IgD-negative memory B cell (primary cell): ENCODE measurements around the gene C1GALT1. TPM values are rescaled to one million over a fixed set of nuclear protein-coding genes. Genes with fewer than 3 reads are reported as not detected.
"Not testable (repeated sequence)": the region's sequence is repeated elsewhere in the genome, so short reads cannot be mapped to it uniquely, and the experiment has no call there.

Experiments
- H3K27ac Mint-ChIP-seq, 3 donors: one replicate each; pipeline ENCODE4 v1.8.0; 2020 to 2022; ENCODE audit warnings: mild to moderate bottlenecking in 3 of 3, mixed read lengths in 3 of 3, moderate library complexity in 1 of 3
- H3K27me3 Mint-ChIP-seq: one replicate; pipeline ENCODE4 v1.8.0; 2021; ENCODE audit warnings: mixed read lengths
- H3K36me3 Mint-ChIP-seq: one replicate; pipeline ENCODE4 v1.8.0; 2020; ENCODE audit warnings: mild to moderate bottlenecking, mixed read lengths
- H3K4me1 Mint-ChIP-seq, 3 donors: one replicate each; pipeline ENCODE4 v1.8.0; 2020 to 2022; ENCODE audit warnings: mixed read lengths in 3 of 3, mild to moderate bottlenecking in 1 of 3
- H3K4me3 Mint-ChIP-seq, 4 donors: one replicate each; pipeline ENCODE4 v1.8.0; 2020 to 2022; ENCODE audit warnings: mild to moderate bottlenecking in 4 of 4, mixed read lengths in 4 of 4, moderate library complexity in 3 of 4
- H3K9me3 Mint-ChIP-seq, 3 donors: one replicate each; pipeline ENCODE4 v1.8.0; 2020 to 2021; ENCODE audit warnings: mixed read lengths in 3 of 3, mild to moderate bottlenecking in 1 of 3
- polyA plus RNA-seq: library from polyadenylated mRNA; unstranded; fragments of 300-500 nt; fragmentation: Illumina TruSeq; gene quantifications from one replicate; pipeline ENCODE4 v1.2.3, GENCODE V29; 2021

C1GALT1 gene
- polyA plus RNA-seq = 69.5 TPM

- H3K4me3 Mint-ChIP-seq = peak within 1 kb of the TSS; percentile 94 to 99 (median 97)
- no peaks in the 10 kb centered on the region for H3K9me3 Mint-ChIP-seq
- peak within 1 kb of the TSS; percentile 90 to 100 (median 97) for H3K27ac Mint-ChIP-seq
- H3K4me1 Mint-ChIP-seq = peaks cover 10 to 23% (median 20%) of the 10 kb centered on the region in 3 donors
- H3K36me3 Mint-ChIP-seq = no peaks in the 10 kb centered on the region
- H3K27me3 Mint-ChIP-seq = no peaks in the 10 kb centered on the region
These were observed at the start of gene C1GALT1 for GRCh38 chr7:7182156-7183060. Gene C1GALT1 (plus strand): TSS chr7:7182544. CDS start chr7:7234320, 51,776 bp downstream.

- H3K4me1 Mint-ChIP-seq = peaks cover 11 to 26% (median 19%) of the 10 kb centered on the region in 3 donors
- H3K27ac Mint-ChIP-seq = no peak overlapping the region
These were observed 48.3 kb upstream of the C1GALT1 start for GRCh38 chr7:7134046-7134445.

GRCh38 chr7:7135074-7135473, 47.3 kb upstream of the C1GALT1 start:
- Mint-ChIP-seq H3K36me3 (peaks cover 7% of the 10 kb centered on the region), H3K27ac (no peak overlapping the region), H3K4me1 (peaks cover 11 to 26% (median 19%) of the 10 kb centered on the region in 3 donors), H3K27me3 (peaks cover 2% of the 10 kb centered on the region), H3K9me3 (peaks cover 2% of the 10 kb centered on the region in 3 donors), H3K4me3 (no peak overlapping the region)

More at GRCh38 chr7:7134046-7134445, 48.3 kb upstream of the C1GALT1 start:
- H3K36me3 Mint-ChIP-seq = peaks cover 7% of the 10 kb centered on the region
- peaks cover 0 to 2% (median 2%) of the 10 kb centered on the region in 3 donors for H3K9me3 Mint-ChIP-seq
- peaks cover 2% of the 10 kb centered on the region for H3K27me3 Mint-ChIP-seq
- no peak overlapping the region for H3K4me3 Mint-ChIP-seq

DNA sequence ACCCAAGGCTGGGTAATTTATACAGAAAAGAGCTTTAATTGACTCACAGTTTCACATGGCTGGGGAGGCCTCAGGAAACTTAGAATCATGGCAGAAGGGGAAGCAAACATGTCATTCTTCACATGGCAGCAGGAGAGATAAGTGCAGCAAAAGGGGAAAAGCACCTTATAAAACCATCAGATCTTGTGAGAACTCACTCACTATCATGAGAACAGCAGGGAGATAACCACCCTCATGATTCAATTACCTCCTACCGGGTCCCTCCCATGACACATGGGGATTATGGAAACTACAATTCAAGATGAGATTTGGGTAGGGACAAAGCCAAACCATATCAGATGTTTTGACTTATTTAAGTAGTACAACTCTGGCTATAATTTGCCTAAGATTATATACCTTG, 46.4 kb upstream of the C1GALT1 start:
- not testable (repeated sequence) for H3K27me3 Mint-ChIP-seq, H3K4me3 Mint-ChIP-seq, H3K36me3 Mint-ChIP-seq, H3K9me3 Mint-ChIP-seq
- Mint-ChIP-seq H3K4me1 (peaks cover 12 to 24% (median 18%) of the 10 kb centered on the region in 3 donors), H3K27ac (peak overlapping the region in 1 of 3 donors; percentile 40)

DNA sequence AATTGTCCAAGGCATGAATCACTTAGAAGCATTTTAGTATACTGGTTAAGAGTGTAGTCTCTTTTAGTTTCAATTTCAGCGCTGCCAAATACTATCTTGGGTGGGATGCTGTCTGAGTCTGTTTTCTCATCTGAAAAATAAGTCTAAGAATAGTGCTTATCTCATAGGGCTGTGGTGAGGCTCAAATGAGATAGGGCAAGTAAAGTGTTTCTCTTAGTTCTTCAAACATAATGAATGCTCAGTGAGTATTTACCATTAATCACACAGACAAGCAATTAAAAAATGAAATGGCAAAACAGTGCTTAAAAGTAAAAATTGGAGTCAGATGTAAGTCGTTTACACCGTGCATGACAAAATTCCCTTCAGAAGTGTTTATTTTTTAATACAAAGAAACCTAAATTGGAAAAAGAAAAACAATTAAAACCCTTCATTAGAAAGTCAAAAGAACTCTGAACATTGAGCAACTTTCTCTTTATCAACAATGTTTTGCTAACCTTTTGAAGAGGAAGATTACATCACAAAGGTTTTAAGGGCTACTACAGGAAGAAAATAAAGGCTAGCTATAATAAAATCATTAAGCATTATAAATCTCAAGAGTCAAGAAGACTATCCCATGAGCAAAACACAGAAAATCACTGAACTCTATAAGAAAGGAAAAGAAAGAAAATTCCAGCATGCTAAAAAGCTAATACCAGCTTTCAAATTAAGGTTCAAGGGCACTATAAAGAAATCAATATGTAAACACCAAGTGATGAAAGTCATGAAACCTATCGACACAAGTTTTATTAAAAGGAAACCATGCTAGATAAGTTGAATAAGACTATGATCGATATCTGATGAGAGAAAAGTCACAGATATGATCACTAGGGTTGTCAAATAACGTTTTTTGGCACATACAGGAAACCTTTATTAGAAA, 45.6 kb upstream of the C1GALT1 start:
- Mint-ChIP-seq H3K4me3 (no peak overlapping the region), H3K36me3 (peaks cover 7% of the 10 kb centered on the region), H3K4me1 (peaks cover 14 to 18% (median 16%) of the 10 kb centered on the region in 3 donors)

DNA sequence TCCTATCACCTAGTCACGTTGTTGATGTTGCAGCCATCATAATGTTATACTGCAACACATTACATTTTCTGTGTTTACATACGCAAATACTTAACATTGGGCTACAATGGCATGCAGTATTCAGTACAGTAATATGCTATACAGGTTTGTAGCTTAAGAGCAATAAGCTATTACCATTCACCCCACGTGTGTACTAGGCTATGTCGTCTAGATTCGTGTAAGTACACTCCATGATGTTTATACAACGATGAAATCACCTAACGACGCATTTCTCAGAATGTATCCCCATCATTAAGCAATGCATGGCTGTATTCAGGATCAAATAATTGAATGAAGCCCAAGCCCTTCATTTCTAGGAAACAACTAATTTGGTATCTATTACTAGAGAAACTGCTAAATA, 43.4 kb upstream of the C1GALT1 start:
- H3K36me3 Mint-ChIP-seq = peaks cover 5% of the 10 kb centered on the region
- peaks cover 2% of the 10 kb centered on the region for H3K27me3 Mint-ChIP-seq
- peaks cover 10 to 18% (median 14%) of the 10 kb centered on the region in 3 donors for H3K4me1 Mint-ChIP-seq
- peaks cover 4 to 9% (median 4%) of the 10 kb centered on the region in 3 donors for H3K9me3 Mint-ChIP-seq
- no peak overlapping the region for H3K4me3 Mint-ChIP-seq
- no peak overlapping the region for H3K27ac Mint-ChIP-seq

More for the DNA sequence above, 45.6 kb upstream of the C1GALT1 start:
- Mint-ChIP-seq H3K27me3 (peaks cover 2% of the 10 kb centered on the region), H3K27ac (peak overlapping the region in 1 of 3 donors; percentile 40), H3K9me3 (peaks cover 2 to 8% (median 2%) of the 10 kb centered on the region in 3 donors)

DNA sequence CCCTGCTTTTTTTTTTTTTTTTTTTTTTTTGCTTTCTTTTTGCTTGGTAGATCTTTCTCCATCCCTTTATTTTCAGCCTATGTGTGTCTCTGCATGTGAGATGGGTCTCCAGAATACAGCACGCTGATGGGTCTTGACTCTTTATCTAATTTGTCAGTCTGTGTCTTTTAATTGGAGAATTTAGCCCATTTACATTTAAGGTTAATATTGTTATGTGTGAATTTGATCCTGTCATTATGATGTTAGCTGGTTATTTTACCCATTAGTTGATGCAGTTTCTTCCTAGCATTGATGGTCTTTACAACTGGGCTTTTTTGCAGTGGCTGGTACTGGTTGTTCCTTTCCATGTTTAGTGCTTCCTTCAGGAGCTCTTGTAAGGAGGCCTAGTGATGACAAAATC, 38.9 kb upstream of the C1GALT1 start:
- H3K36me3 Mint-ChIP-seq, H3K4me1 Mint-ChIP-seq, H3K27me3 Mint-ChIP-seq, H3K27ac Mint-ChIP-seq: not testable (repeated sequence)
- peaks cover 4 to 13% (median 4%) of the 10 kb centered on the region in 3 donors for H3K9me3 Mint-ChIP-seq
- peak overlapping the region in 1 of 4 donors; percentile 10 for H3K4me3 Mint-ChIP-seq

GRCh38 chr7:7145151-7145550, 37.2 kb upstream of the C1GALT1 start:
- peaks cover 4 to 11% (median 4%) of the 10 kb centered on the region in 3 donors for H3K9me3 Mint-ChIP-seq
- not testable (repeated sequence) for H3K4me1 Mint-ChIP-seq, H3K27ac Mint-ChIP-seq, H3K4me3 Mint-ChIP-seq, H3K36me3 Mint-ChIP-seq, H3K27me3 Mint-ChIP-seq

GRCh38 chr7:7146837-7147236, 35.5 kb upstream of the C1GALT1 start:
- peaks cover 2 to 6% (median 5%) of the 10 kb centered on the region in 3 donors for H3K4me1 Mint-ChIP-seq
- no peaks in the 10 kb centered on the region for H3K27me3 Mint-ChIP-seq
- H3K27ac Mint-ChIP-seq = peak overlapping the region in 1 of 3 donors; percentile 22
- H3K4me3 Mint-ChIP-seq = no peak overlapping the region
- no peaks in the 10 kb centered on the region for H3K36me3 Mint-ChIP-seq
- peaks cover 4 to 6% (median 4%) of the 10 kb centered on the region in 3 donors for H3K9me3 Mint-ChIP-seq

DNA sequence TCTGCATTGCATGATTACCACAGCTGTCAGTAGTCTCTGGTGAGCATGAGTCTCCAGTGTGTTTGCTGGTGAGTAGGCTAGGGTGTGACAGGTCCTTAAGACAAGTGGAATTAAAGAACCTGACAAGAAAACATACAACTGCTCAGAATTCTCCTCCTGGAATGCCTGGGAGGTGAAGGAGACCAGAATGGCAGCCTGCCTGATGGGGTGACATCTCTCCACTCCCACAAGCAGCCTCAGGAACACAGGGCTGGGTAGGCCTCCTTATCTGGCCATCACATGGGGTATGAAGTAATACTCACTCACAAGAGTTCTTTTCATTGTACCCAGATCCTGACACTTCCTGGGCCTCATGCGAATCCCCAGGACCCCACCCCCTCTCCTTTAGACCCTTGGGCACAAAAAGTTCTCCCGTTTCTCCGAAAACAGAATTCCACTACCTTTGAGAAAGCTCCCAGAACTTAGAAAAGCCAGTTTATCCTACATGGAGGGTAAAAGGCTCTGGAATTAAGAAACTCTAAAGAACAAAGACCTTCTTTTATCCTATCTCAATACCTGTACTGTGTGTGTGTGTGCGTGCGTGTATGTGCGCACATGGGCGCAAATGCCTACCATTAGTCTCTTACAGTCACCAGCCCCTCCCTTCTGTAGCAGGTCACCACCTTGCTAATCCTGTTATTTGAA, 33.4 kb upstream of the C1GALT1 start:
- no peak overlapping the region for H3K4me3 Mint-ChIP-seq
- peak overlapping the region in 1 of 3 donors; percentile 39 for H3K27ac Mint-ChIP-seq
- peaks cover 2 to 6% (median 5%) of the 10 kb centered on the region in 3 donors for H3K4me1 Mint-ChIP-seq

DNA sequence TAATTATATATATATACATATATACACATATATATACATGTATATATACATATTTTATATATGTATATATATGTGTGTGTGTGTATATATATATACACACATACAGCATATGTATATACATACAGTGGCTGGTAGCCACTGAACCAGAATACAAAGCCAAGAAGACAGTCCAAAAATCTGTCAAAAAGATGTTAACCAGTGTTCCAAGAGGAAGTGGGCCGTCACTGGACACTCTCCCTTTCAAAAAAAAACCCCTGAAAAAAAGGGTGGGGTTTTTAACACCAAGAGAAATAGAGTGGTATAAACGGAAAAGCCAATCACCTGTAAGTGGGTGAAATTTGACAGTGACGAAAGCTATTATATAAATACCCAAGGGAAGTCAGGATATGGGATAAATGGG, 31.1 kb upstream of the C1GALT1 start:
- peaks cover 5 to 13% (median 7%) of the 10 kb centered on the region in 3 donors for H3K4me1 Mint-ChIP-seq
- H3K36me3 Mint-ChIP-seq = peaks cover 3% of the 10 kb centered on the region
- no peak overlapping the region for H3K4me3 Mint-ChIP-seq
- H3K27me3 Mint-ChIP-seq = no peaks in the 10 kb centered on the region
- H3K9me3 Mint-ChIP-seq = peaks cover 6 to 8% (median 6%) of the 10 kb centered on the region in 3 donors
- H3K27ac Mint-ChIP-seq = no peak overlapping the region

More for the DNA sequence above, 33.4 kb upstream of the C1GALT1 start:
- Mint-ChIP-seq H3K9me3 (peaks cover 1 to 4% (median 2%) of the 10 kb centered on the region in 3 donors), H3K36me3 (no peaks in the 10 kb centered on the region), H3K27me3 (no peaks in the 10 kb centered on the region)

DNA sequence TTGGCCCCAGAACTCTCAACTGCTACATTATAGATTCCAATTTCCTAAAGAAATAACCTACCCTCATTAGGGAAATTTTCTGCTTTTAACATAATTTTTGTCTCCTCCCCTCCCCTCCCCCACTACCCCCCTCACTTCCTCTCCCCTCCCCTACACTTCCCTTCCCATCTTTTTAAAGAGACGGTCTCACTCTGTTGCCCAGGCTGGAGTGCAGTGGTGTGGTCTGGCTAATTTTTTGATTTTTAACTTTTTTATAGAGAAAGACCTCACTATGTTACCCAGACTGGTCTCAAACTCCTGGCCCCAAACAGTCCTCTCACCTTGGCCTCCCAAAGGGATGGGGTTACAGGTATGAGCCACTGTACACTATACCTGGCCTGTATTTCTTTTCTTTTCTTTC, 30.5 kb upstream of the C1GALT1 start:
- no peak overlapping the region for H3K27ac Mint-ChIP-seq
- H3K4me3 Mint-ChIP-seq = peak overlapping the region in 1 of 4 donors; percentile 83
- H3K4me1 Mint-ChIP-seq = peaks cover 9 to 18% (median 11%) of the 10 kb centered on the region in 3 donors
- H3K36me3 Mint-ChIP-seq = peaks cover 3% of the 10 kb centered on the region
- H3K9me3 Mint-ChIP-seq = peaks cover 6 to 8% (median 6%) of the 10 kb centered on the region in 3 donors
- H3K27me3 Mint-ChIP-seq = no peaks in the 10 kb centered on the region

DNA sequence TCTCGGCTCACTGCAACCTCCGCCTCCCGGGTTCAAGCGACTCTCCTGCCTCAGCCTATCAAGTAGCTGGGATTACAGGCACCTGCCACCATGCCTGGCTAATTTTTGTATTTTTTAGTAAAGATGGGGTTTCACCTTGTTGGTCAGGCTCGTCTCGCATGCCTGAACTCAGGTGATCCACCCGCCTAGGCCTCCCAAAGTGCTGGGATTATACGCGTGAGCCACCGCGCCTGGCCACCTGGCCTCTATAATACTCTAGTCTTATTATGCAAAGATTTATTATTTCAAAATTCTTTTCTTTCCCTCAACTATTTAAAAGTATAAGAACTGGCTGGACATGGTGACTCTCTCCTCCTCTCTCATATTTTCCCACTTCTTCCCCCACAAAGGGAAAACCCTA, 30.0 kb upstream of the C1GALT1 start:
- Mint-ChIP-seq H3K27ac (no peak overlapping the region), H3K9me3 (peaks cover 6 to 8% (median 6%) of the 10 kb centered on the region in 3 donors), H3K4me1 (peaks cover 13 to 22% (median 16%) of the 10 kb centered on the region in 3 donors), H3K4me3 (peak overlapping the region in 1 of 4 donors; percentile 83), H3K36me3 (peaks cover 3% of the 10 kb centered on the region), H3K27me3 (no peaks in the 10 kb centered on the region)

- not testable (repeated sequence) for H3K36me3 Mint-ChIP-seq, H3K27me3 Mint-ChIP-seq, H3K27ac Mint-ChIP-seq, H3K4me3 Mint-ChIP-seq, H3K9me3 Mint-ChIP-seq
- peaks cover 26 to 27% (median 27%) of the 10 kb centered on the region in 3 donors for H3K4me1 Mint-ChIP-seq
These were observed 28.0 kb upstream of the C1GALT1 start for GRCh38 chr7:7154355-7154754.
